ENCODE measurements around the gene ACSL3. TPM values are rescaled to one million over a fixed set of nuclear protein-coding genes. Genes with fewer than 3 reads are reported as not detected.

Gene ACSL3
- total RNA-seq, 4 donors from 2014 or later: 42.4 to 72.2 (median 62.2) TPM

- no peak for ATAC-seq (ENCODE audit: low FRiP score)
- DNase-seq (ENCODE audit: low spot score): no peak
- TF ChIP-seq CTCF (IDR thresholded peaks at IDR 0.05): no peak
Observed at GRCh38 chr2:222900354-222900753, 39.5 kb downstream of the ACSL3 start.

- ATAC-seq (ENCODE audit: low FRiP score) (no peak), DNase-seq (ENCODE audit: low spot score) (no peak)
- no peak for TF ChIP-seq CTCF (IDR thresholded peaks at IDR 0.05)
Observed at GRCh38 chr2:222902660-222903059, 41.8 kb downstream of the ACSL3 start.

- DNase-seq (ENCODE audit: low spot score): no peak
- TF ChIP-seq CTCF (IDR thresholded peaks at IDR 0.05): no peak
- ATAC-seq (ENCODE audit: low FRiP score): peak; percentile 69
Observed at GRCh38 chr2:222903234-222904220, 42.7 kb downstream of the ACSL3 start.

- no peak for TF ChIP-seq CTCF (IDR thresholded peaks at IDR 0.05)
- no peak for ATAC-seq (ENCODE audit: low FRiP score)
- no peak for DNase-seq (ENCODE audit: low spot score)
Observed at GRCh38 chr2:222904557-222905258, 43.9 kb downstream of the ACSL3 start.

GRCh38 chr2:222907048-222907447 is 46.2 kb downstream of the ACSL3 start:
- TF ChIP-seq CTCF (IDR thresholded peaks at IDR 0.05): no peak
- no peak for ATAC-seq (ENCODE audit: low FRiP score)
- no peak for DNase-seq (ENCODE audit: low spot score)

GRCh38 chr2:222907790-222908441 is 47.1 kb downstream of the ACSL3 start:
- no peak for TF ChIP-seq CTCF (IDR thresholded peaks at IDR 0.05)
- no peak for DNase-seq (ENCODE audit: low spot score)
- ATAC-seq (ENCODE audit: low FRiP score): no peak
